ENCODE results near the gene FBXO24. TPM values are rescaled to one million over a fixed set of nuclear protein-coding genes. Genes with fewer than 3 reads are reported as not detected.

The FBXO24 gene
- total RNA-seq, 1 experiment from 2014 or later, result 1.1 TPM

GRCh38 chr7:100649826-100650565 lies 63.9 kb downstream of the FBXO24 start:
- CTCF ChIA-PET, result interaction anchor here (0.8 kb wide), 1 partner anchor 1280 kb away, joined by 3 read pairs; no protein-coding TSS in a partner anchor
- no peak overlapping the region for H3K4me3 Mint-ChIP-seq (ENCODE audit: unreplicated experiment)

More at GRCh38 chr7:100649826-100650565, 63.9 kb downstream of the FBXO24 start:
- Mint-ChIP-seq H3K36me3 (ENCODE audit: insufficient read depth, unreplicated experiment) (no peaks in the 10 kb centered on the region), H3K27me3 (ENCODE audit: insufficient read depth, unreplicated experiment) (peaks cover 25% of the 10 kb centered on the region), H3K9me3 (ENCODE audit: unreplicated experiment) (no peaks in the 10 kb centered on the region), H3K27ac (ENCODE audit: low read depth, unreplicated experiment) (no peak overlapping the region), H3K4me1 (ENCODE audit: insufficient read depth, unreplicated experiment) (no peaks in the 10 kb centered on the region)
- BruUV-seq (replicated peaks), result no TSS peak
- intact Hi-C loops (cut with micrococcal nuclease), result no loop called here
- no peak for TF ChIP-seq CTCF (IDR thresholded peaks at IDR 0.05; ENCODE audit: unreplicated experiment)
- POLR2A ChIA-PET, result interaction anchor here (1.4 kb wide), 1 partner anchor 38 kb away, joined by 5 read pairs; the partner anchor contains the start of gene MOSPD3
- DNase-seq (ENCODE audit: unreplicated experiment), result no peak

Other genes with a start within 250 kb of the FBXO24 start
- 39.8 and 56.2 TPM in 2 replicates for gene PILRB, start 228.2 kb upstream of the FBXO24 start, total RNA-seq (2022)
- gene PILRA, start 212.8 kb upstream of the FBXO24 start, total RNA-seq (2022), result 0.65 and 1.6 TPM in 2 replicates
- 6.5 and 8.5 TPM in 2 replicates for gene ZCWPW1, start 157.6 kb upstream of the FBXO24 start, total RNA-seq (2022)
- gene MEPCE, start 156.5 kb upstream of the FBXO24 start, total RNA-seq (2022), result 42.8 and 59.9 TPM in 2 replicates
- 38.5 and 45.3 TPM in 2 replicates for gene PPP1R35, start 149.8 kb upstream of the FBXO24 start, total RNA-seq (2022)
- gene SPACDR, start 122.1 kb upstream of the FBXO24 start, total RNA-seq (2022), result 0.49 and 0.74 TPM in 2 replicates
- gene TSC22D4, start 107.1 kb upstream of the FBXO24 start, total RNA-seq (2022), result 36.0 and 43.8 TPM in 2 replicates
- gene NYAP1, start 102.4 kb upstream of the FBXO24 start, total RNA-seq (2022), result 0.21 TPM in 1 of 2 replicates, not detected in the other
- gene AGFG2, start 47.1 kb upstream of the FBXO24 start, total RNA-seq (2022), result 8.4 and 11.9 TPM in 2 replicates
- 1.2 and 2.9 TPM in 2 replicates for gene SAP25, start 12.4 kb upstream of the FBXO24 start, total RNA-seq (2022)
- gene LRCH4, start 199 bp upstream of the FBXO24 start, total RNA-seq (2022), result 21.4 and 22.3 TPM in 2 replicates
- gene PCOLCE, start 16.0 kb downstream of the FBXO24 start, total RNA-seq (2022), result 2.0 and 3.6 TPM in 2 replicates
- gene MOSPD3, start 26.2 kb downstream of the FBXO24 start, total RNA-seq (2022), result 5.2 and 7.4 TPM in 2 replicates
- gene TFR2, start 55.2 kb downstream of the FBXO24 start, total RNA-seq (2022), result not detected in 2 replicates
- gene ACTL6B, start 70.1 kb downstream of the FBXO24 start, total RNA-seq (2022), result not detected in 2 replicates
- 196 and 201 TPM in 2 replicates for gene GNB2, start 87.4 kb downstream of the FBXO24 start, total RNA-seq (2022)
- gene GIGYF1, start 107.9 kb downstream of the FBXO24 start, total RNA-seq (2022), result 37.6 and 40.1 TPM in 2 replicates
- 49.0 and 59.2 TPM in 2 replicates for gene POP7, start 119.8 kb downstream of the FBXO24 start, total RNA-seq (2022)
- not detected in 2 replicates for gene EPO, start 134.1 kb downstream of the FBXO24 start, total RNA-seq (2022)
- gene ZAN, start 147.3 kb downstream of the FBXO24 start, total RNA-seq (2022), result not detected in 2 replicates
- gene EPHB4, start 241.2 kb downstream of the FBXO24 start, total RNA-seq (2022), result 48.8 and 51.3 TPM in 2 replicates